ENCODE measurements around the gene PSME3IP1. TPM values are rescaled to one million over a fixed set of nuclear protein-coding genes. Genes with fewer than 3 reads are reported as not detected.

PSME3IP1 gene
- total RNA-seq, 1 experiment from 2014 or later: 103 TPM

- Histone ChIP-seq H3T11ph (ENCODE audit: low read length) (no peak overlapping the region), H2BK120ac (ENCODE audit: low read depth, low read length, poor library complexity, severe bottlenecking) (no peak overlapping the region), H3K79me1 (ENCODE audit: insufficient read depth, low read depth, low read length, poor library complexity, severe bottlenecking) (no peaks in the 10 kb centered on the region), H3K23ac (ENCODE audit: insufficient read length, low read depth, low read length) (no peak overlapping the region), H3K4me1 (ENCODE audit: insufficient read depth, low read length) (no peaks in the 10 kb centered on the region; the same call in none of the 2 replicates), H3K4me2 (ENCODE audit: insufficient read depth, insufficient read length, low read length) (no peak overlapping the region), H2AFZ (ENCODE audit: low read length) (no peak overlapping the region), H3K9me3 (ENCODE audit: control insufficient read depth, low read depth, low read length) (no peaks in the 10 kb centered on the region), H2BK5ac (ENCODE audit: insufficient read length, low read length) (no peak overlapping the region), H3K14ac (ENCODE audit: insufficient read depth, low read length) (no peak overlapping the region), H4K5ac (ENCODE audit: insufficient read length, low read depth, low read length) (no peak overlapping the region), H4K20me1 (ENCODE audit: control insufficient read depth, insufficient read depth, insufficient read length) (no peaks in the 10 kb centered on the region), H4K91ac (ENCODE audit: insufficient read length, low read depth, low read length) (no peak overlapping the region), H3K23me2 (ENCODE audit: insufficient read length, low read depth, low read length, poor library complexity, severe bottlenecking) (no peaks in the 10 kb centered on the region), H2BK12ac (ENCODE audit: insufficient read length, low read depth, low read length) (no peak overlapping the region), H3K9ac (ENCODE audit: extremely low read depth, insufficient read length, low read length) (no peak overlapping the region), H4K8ac (replicated peaks; ENCODE audit: insufficient read length, low read depth, low read length) (no peak overlapping the region), H2BK20ac (ENCODE audit: low read depth, low read length, poor library complexity, severe bottlenecking) (no peak overlapping the region), H2AK5ac (ENCODE audit: insufficient read length, low read length) (no peak overlapping the region), H2BK15ac (ENCODE audit: low read depth, low read length) (no peak overlapping the region), H3K79me2 (ENCODE audit: insufficient read depth, low read length) (no peaks in the 10 kb centered on the region), H3K27me3 (ENCODE audit: insufficient read depth, low read length) (no peaks in the 10 kb centered on the region), H3K27ac (ENCODE audit: insufficient read length, low read depth, low read length) (no peak overlapping the region), H3K4ac (ENCODE audit: low read depth, low read length) (no peak overlapping the region), H3K56ac (ENCODE audit: insufficient read length, low read depth, low read length) (no peak overlapping the region), H3K18ac (ENCODE audit: insufficient read length, low read depth, low read length) (no peak overlapping the region)
- Mint-ChIP-seq H3K36me3 (ENCODE audit: insufficient read depth in 1 of 3, low read depth in 3 of 3) (no peaks in the 10 kb centered on the region), H3K27me3 (ENCODE audit: low read depth) (peaks cover 2% of the 10 kb centered on the region; the same call in 1 of the 2 replicates), H3K9me3 (no peaks in the 10 kb centered on the region; a peak in 1 of 5 replicates), H3K27ac (peak overlapping the region in 2 of 3 experiments; percentile 36 to 91; a peak in 2 of 7 replicates), H3K4me3 (no peak overlapping the region), H3K4me1 (peaks cover 30 to 48% of the 10 kb centered on the region in 2 experiments)
- no peak for TF ChIP-seq CTCF (conservative IDR thresholded peaks at IDR 0.05)
- peak; percentile 45 for DNase-seq
- WGBS (ENCODE audit: extremely low coverage, insufficient read length, low lambda C conversion rate): 100% methylated on average over 1 of the region's 16 CpGs
These were observed 82.7 kb downstream of the PSME3IP1 start for GRCh38 chr16:57102888-57103851.

Other genes with a start within 250 kb of the PSME3IP1 start
- gene CETP, start 224.1 kb downstream of the PSME3IP1 start, total RNA-seq (2021): not detected in 2 replicates
- 1.6 and 2.4 TPM in 2 replicates for gene NLRC5, start 196.5 kb downstream of the PSME3IP1 start, total RNA-seq (2021)
- gene CPNE2, start 93.5 kb downstream of the PSME3IP1 start, total RNA-seq (2021): 8.0 and 8.1 TPM in 2 replicates
- gene RSPRY1, start 290 bp upstream of the PSME3IP1 start, total RNA-seq (2021): 34.4 and 36.1 TPM in 2 replicates
- gene ARL2BP, start 59.2 kb upstream of the PSME3IP1 start, total RNA-seq (2021): 18.0 and 19.2 TPM in 2 replicates
- 1.8 and 2.0 TPM in 2 replicates for gene PLLP, start 98.6 kb upstream of the PSME3IP1 start, total RNA-seq (2021)
- 0.09 TPM in 1 of 2 replicates, not detected in the other for gene CCL22, start 172.7 kb upstream of the PSME3IP1 start, total RNA-seq (2021)
- gene CX3CL1, start 186.5 kb upstream of the PSME3IP1 start, total RNA-seq (2021): 1.6 and 1.7 TPM in 2 replicates
- not detected in 2 replicates for gene CCL17, start 218.7 kb upstream of the PSME3IP1 start, total RNA-seq (2021)

Data from H9 (cell line).